Epithelial cell of esophagus (primary cell): ENCODE measurements around the gene MICAL3.

Experiments
- DNase-seq: peaks from one replicate; pipeline ENCODE4 v3.0.0; 2010; ENCODE audit warnings: low read depth
- H3K4me3 ChIP-seq: 2 replicates; pipeline ENCODE4 v1.5.1; 2011; ENCODE audit warnings: mild to moderate bottlenecking, low read length, control low read depth
- TF ChIP-seq, protein P1 (sequence below): IDR thresholded peaks from 2 replicates; pipeline ENCODE4 v1.5.1; 2011; ENCODE audit warnings: low read depth, mild to moderate bottlenecking, low read length, control low read depth, inconsistent platforms; ENCODE audit not compliant: insufficient read depth; ENCODE audit errors: missing control alignments

The MICAL3 gene

DNA sequence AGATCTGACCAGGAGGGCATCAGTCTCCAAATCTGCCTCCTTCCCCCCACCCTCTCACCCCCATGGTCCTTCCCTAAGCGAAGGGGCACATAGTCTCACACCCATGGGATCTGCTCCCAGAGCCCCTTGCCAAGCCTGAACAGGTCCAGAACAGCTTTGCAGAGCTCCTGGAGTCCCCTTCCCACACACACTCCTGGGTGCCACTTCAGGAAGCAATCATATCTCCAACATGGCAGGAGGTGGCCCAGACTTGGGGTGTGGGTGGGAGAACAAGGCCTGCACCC, 63.0 kb downstream of the MICAL3 start:
- TF ChIP-seq, protein P1, sequence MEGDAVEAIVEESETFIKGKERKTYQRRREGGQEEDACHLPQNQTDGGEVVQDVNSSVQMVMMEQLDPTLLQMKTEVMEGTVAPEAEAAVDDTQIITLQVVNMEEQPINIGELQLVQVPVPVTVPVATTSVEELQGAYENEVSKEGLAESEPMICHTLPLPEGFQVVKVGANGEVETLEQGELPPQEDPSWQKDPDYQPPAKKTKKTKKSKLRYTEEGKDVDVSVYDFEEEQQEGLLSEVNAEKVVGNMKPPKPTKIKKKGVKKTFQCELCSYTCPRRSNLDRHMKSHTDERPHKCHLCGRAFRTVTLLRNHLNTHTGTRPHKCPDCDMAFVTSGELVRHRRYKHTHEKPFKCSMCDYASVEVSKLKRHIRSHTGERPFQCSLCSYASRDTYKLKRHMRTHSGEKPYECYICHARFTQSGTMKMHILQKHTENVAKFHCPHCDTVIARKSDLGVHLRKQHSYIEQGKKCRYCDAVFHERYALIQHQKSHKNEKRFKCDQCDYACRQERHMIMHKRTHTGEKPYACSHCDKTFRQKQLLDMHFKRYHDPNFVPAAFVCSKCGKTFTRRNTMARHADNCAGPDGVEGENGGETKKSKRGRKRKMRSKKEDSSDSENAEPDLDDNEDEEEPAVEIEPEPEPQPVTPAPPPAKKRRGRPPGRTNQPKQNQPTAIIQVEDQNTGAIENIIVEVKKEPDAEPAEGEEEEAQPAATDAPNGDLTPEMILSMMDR: no peak
- no peak for DNase-seq
- no peak overlapping the region for H3K4me3 ChIP-seq

DNA sequence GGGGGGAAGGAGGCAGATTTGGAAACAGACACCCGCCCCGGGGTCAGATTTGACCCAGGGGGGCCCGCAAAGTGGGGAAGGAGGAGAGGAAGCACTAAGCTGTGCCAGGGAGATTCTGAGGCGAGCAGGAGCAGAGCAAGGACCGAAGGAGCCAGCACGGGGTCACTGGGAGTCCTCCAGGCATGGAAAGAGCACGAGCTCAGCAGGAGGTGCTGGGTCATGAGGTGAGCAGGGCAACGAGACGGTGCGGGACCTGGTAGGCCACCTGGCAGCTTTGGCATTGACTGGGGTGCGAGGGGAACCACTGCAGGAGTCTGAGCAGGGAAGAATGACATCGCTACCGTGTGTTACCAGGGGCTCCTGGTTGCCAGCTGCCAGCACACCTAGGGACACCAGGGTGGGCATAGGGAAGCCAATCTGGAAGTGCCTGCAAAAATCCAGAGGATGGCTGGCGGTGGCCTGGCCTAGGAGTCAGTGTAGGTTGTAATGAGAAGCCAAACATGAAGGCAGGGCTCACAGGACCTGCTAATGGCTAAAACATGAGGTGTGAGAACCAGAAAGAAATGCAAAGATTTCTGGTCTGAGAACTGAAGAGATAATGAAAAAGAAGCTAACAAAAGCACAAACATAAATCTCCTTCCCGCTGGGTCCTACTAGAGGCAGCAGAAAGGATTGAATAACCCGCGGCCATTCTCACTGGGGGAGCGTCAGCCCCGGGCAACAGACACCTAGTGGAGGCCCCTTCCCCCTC, 63.5 kb downstream of the MICAL3 start:
- H3K4me3 ChIP-seq: no peak overlapping the region
- TF ChIP-seq, protein P1: no peak
- no peak for DNase-seq

DNA sequence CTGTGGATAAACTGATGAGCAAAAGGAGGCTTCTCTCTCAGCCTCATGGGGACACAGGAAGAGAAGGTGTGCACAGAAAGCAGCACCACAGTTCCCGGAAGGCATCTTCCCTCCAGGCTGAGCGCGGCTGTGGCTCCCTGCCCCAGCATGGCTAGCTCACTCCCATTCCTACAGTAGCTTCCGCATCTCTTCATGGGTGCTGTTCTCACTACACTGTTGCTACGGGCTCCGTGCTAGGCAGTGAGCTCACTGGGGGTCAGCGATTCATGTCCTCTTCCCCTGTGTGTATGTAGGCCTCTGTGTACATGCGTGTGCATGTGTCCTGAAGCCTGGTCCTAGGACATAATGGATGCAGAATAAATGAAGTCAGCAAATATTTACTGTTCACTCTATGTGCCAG, 64.3 kb downstream of the MICAL3 start:
- TF ChIP-seq, protein P1: no peak
- no peak overlapping the region for H3K4me3 ChIP-seq
- no peak for DNase-seq

DNA sequence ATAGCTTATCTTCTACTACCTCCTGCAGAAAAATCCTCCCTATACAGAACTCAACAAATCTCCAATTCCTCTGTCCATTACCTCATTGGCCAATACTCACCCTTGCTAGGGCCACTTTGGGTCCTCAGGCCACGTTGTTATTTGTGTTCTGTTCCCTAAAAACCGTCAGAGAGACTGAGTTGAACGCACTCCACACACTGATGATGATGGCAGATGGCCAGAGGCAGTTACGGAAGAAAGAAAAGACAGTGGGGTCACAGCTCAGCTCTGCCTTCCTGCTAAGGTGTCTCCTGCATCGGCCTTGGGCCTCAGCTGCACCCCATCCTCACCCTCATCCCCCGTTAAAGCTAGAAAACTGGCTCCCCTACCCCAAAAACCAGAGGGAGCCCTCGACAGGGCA, 66.2 kb downstream of the MICAL3 start:
- DNase-seq: no peak
- TF ChIP-seq, protein P1: no peak
- H3K4me3 ChIP-seq: no peak overlapping the region

DNA sequence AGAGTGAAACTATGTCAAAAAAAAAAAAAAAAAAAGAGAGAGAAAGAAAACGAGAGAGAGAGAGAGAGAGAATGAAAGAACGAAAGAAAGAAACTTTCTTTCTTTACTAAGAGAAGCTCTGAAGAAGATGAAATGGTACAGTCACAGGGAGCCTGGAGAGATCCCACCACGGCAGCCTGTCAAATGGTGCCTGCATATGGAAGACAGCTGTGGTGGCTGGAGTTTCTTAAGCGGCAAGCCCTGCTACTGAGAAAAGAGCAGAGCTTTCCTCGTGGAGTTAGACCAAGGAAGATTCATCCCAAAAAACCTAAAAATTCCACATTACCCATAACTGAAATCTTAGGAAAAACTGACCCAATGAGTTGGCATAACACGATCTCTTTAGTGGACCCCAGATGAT, 66.7 kb downstream of the MICAL3 start:
- TF ChIP-seq, protein P1: no peak
- DNase-seq: no peak
- H3K4me3 ChIP-seq: no peak overlapping the region

DNA sequence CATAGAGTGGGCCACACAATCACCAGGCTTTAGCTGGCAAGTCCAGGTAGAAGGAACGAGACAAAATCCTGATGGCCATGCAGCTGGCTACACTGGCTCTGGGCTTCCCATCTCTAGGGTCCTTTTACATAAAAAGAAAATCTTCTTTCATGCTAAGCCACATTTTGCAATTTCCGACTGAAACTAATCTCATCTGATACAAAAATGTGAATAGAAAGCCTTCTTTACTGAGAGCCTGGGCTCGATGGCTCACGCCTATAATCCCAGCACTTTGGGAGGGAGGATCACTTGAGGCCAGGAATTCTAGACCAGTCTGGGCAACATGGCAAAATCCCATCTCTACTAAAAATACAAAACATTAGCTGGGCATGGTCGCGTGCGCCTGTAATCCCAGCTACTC, 67.2 kb downstream of the MICAL3 start:
- DNase-seq: no peak
- no peak overlapping the region for H3K4me3 ChIP-seq
- TF ChIP-seq, protein P1: no peak

DNA sequence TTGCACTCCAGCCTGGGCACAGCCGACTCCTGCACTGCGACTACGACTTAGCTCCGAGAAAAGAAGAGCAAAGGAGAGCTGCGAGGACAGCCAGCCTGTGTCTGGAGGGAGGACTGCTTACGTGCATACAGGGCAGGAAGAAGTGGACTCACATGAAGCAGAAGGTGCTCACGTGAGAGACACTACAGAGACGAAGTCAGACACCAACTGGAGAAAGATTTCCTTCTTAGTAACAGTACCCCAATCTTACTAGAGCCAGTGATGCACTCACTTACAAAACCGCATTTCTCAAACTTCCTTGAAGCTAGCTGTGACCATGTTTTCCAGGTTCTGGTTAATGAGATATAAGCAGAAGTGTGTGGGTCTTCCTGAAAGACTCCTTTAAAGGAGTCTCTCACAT, 67.7 kb downstream of the MICAL3 start:
- TF ChIP-seq, protein P1: no peak
- H3K4me3 ChIP-seq: no peak overlapping the region
- DNase-seq: no peak
